ENCODE results near the gene PPP1R1A.

DNA sequence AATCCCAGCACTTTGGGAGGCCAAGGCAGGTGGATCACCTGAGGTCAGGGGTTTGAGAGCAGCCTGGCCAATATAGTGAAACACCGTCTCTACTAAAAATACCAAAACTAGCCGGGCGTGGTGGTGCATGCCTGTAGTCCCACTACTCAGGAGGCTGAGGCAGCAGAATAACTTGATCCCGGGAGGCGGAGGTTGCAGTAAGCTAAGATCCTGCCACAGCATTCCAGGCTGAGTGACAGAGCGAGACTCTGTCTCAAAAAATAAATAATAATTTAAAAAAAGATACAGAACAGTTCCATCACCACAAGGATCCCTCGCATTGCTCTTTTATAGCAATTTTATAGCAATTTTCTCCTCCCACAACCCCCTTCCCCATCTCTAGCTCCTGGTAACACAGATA is 43.7 kb downstream of the PPP1R1A start:
- TF ChIP-seq CTCF (conservative IDR thresholded peaks at IDR 0.05; ENCODE audit: low read depth, low read length): no peak
- TF ChIP-seq EZH2phosphoT487 (IDR thresholded peaks at IDR 0.05; ENCODE audit: borderline replicate concordance, low read length): no peak
